Stimulated activated effector memory CD8-positive, alpha-beta T cell treated with anti-CD3 and anti-CD28 coated beads, Interleukin-12 subunit alpha, Interleukin-12 subunit beta, amount 100 ng/mL, for 72 hours (primary cell): ENCODE measurements around the gene RRM1.

ENCODE experiments used
- ATAC-seq: fragments of 150-1000 bp; cut with Tn5 transposase; 2 replicates; pipeline ENCODE4 v1.10.0; 2021
- DNase-seq, 2 donors: peaks; one replicate each; pipeline ENCODE4 v3.0.0; 2021 to 2022; ENCODE audit warnings: low spot score in 2 of 2
- H3K27ac Mint-ChIP-seq: one replicate; pipeline ENCODE4 v1.8.0; 2022; ENCODE audit warnings: mild to moderate bottlenecking, mixed read lengths
- H3K36me3 Mint-ChIP-seq: one replicate; pipeline ENCODE4 v1.8.0; 2022; ENCODE audit warnings: mild to moderate bottlenecking, mixed read lengths
- H3K4me1 Mint-ChIP-seq: one replicate; pipeline ENCODE4 v1.8.0; 2022; ENCODE audit warnings: mixed read lengths
- H3K4me3 Mint-ChIP-seq: one replicate; pipeline ENCODE4 v1.8.0; 2022; ENCODE audit warnings: mild to moderate bottlenecking, mixed read lengths
- H3K9me3 Mint-ChIP-seq: one replicate; pipeline ENCODE4 v1.8.0; 2022; ENCODE audit warnings: mixed read lengths

The RRM1 gene

DNA sequence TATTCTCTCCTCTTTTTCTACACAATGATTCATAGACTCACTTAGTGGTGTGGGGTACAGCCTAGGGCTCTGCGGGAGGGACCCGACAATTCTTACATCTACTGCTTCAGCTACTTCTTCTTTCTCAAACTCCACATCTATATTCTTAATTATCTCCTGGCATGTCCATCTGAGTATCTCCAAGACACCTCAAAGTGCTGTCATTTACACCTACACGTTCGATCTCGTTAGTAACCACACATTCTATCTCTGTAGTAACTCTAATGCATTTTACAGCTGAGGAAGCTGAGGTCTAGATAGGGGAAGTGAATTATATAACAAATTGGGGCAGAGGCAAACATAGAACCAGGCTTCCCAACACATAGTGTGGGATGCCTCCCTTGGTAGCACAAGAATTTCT, 27.7 kb upstream of the RRM1 start:
- H3K27ac Mint-ChIP-seq, result peak overlapping the region; percentile 80
- H3K9me3 Mint-ChIP-seq, result no peaks in the 10 kb centered on the region
- peak; percentile 59 for ATAC-seq
- no peak for DNase-seq
- no peak overlapping the region for H3K4me3 Mint-ChIP-seq
- peaks cover 8% of the 10 kb centered on the region for H3K36me3 Mint-ChIP-seq
- H3K4me1 Mint-ChIP-seq, result peaks cover 68% of the 10 kb centered on the region

- ATAC-seq (no peak), DNase-seq (no peak)
- peak overlapping the region; percentile 85 for H3K27ac Mint-ChIP-seq
- peaks cover 70% of the 10 kb centered on the region for H3K4me1 Mint-ChIP-seq
- H3K36me3 Mint-ChIP-seq, result peaks cover 10% of the 10 kb centered on the region
- H3K9me3 Mint-ChIP-seq, result no peaks in the 10 kb centered on the region
- no peak overlapping the region for H3K4me3 Mint-ChIP-seq
These were observed 25.6 kb upstream of the RRM1 start for GRCh38 chr11:4068962-4069361.

- Mint-ChIP-seq H3K9me3 (no peaks in the 10 kb centered on the region), H3K27ac (peak overlapping the region; percentile 85), H3K4me3 (no peak overlapping the region), H3K4me1 (peaks cover 48% of the 10 kb centered on the region), H3K36me3 (peaks cover 32% of the 10 kb centered on the region)
- no peak for ATAC-seq
- DNase-seq, result no peak
These were observed 23.3 kb upstream of the RRM1 start for GRCh38 chr11:4071325-4071724.

DNA sequence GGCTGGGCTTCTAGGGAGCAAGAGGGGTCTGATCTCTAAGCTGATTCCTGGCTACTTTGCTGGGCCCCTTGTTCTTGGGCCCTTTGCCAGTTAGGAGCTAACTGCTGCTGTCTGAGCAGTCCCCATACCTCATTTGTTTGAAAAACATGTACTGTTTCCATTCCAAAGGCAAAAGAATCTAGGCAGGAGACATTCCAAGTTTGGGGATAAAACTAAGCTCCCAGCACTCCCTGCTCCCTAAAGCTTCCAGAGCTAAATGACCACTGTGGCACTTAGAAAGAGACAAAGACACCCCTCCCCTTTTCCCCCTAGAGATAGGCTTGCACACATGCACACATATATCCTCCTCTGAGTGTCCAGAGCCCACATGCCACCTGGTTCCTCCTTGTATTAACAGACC, 22.7 kb upstream of the RRM1 start:
- no peak for DNase-seq
- no peaks in the 10 kb centered on the region for H3K9me3 Mint-ChIP-seq
- H3K4me3 Mint-ChIP-seq, result no peak overlapping the region
- H3K4me1 Mint-ChIP-seq, result peaks cover 42% of the 10 kb centered on the region
- H3K27ac Mint-ChIP-seq, result peak overlapping the region; percentile 58
- peaks cover 32% of the 10 kb centered on the region for H3K36me3 Mint-ChIP-seq
- ATAC-seq, result no peak

- H3K27ac Mint-ChIP-seq, result peak overlapping the region; percentile 58
- no peak overlapping the region for H3K4me3 Mint-ChIP-seq
- H3K9me3 Mint-ChIP-seq, result no peaks in the 10 kb centered on the region
- peaks cover 38% of the 10 kb centered on the region for H3K4me1 Mint-ChIP-seq
- DNase-seq (no peak), ATAC-seq (peak; percentile 79)
- peaks cover 32% of the 10 kb centered on the region for H3K36me3 Mint-ChIP-seq
These were observed 21.8 kb upstream of the RRM1 start for GRCh38 chr11:4072668-4073285.

DNA sequence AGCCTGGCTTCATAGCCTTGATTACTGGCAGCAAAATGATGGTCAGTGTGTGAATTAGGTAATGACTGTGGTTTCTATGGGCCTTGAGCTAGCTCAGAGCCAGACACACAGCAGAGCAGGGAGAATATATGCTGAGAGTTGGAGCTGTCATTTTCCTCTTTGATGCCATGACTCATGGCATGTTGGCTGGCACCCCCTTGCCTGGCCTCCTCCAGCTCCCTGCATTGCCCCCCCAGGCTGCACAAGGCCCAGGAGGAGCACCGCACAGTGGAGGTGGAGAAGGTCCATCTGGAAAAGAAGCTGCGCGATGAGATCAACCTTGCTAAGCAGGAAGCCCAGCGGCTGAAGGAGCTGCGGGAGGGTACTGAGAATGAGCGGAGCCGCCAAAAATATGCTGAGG, 20.3 kb upstream of the RRM1 start:
- DNase-seq (no peak), ATAC-seq (no peak)
- H3K36me3 Mint-ChIP-seq, result peaks cover 32% of the 10 kb centered on the region
- peaks cover 31% of the 10 kb centered on the region for H3K4me1 Mint-ChIP-seq
- H3K4me3 Mint-ChIP-seq, result no peak overlapping the region
- no peaks in the 10 kb centered on the region for H3K9me3 Mint-ChIP-seq
- H3K27ac Mint-ChIP-seq, result no peak overlapping the region

DNA sequence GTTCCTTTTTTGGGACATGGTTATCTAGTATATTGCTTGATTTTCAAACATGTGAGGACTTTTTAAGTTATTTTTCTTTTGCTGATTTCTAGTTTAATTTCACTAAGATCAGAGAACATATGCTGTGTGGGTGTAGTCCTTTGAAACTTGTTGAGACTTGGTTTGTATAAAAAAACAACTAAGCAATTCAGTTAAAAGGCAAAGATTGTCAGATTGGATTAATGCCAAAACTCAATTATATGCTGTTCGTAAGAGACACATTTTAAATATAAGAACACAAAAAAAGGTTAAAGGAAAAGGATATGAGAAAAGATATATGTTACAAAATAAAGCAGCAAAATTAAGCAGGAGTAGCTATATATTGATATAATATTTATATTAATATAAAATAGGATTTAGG, 17.8 kb upstream of the RRM1 start:
- H3K36me3 Mint-ChIP-seq, result peaks cover 47% of the 10 kb centered on the region
- no peak overlapping the region for H3K27ac Mint-ChIP-seq
- no peak for ATAC-seq
- no peak overlapping the region for H3K4me3 Mint-ChIP-seq
- DNase-seq, result no peak
- H3K4me1 Mint-ChIP-seq, result peaks cover 14% of the 10 kb centered on the region
- no peaks in the 10 kb centered on the region for H3K9me3 Mint-ChIP-seq

DNA sequence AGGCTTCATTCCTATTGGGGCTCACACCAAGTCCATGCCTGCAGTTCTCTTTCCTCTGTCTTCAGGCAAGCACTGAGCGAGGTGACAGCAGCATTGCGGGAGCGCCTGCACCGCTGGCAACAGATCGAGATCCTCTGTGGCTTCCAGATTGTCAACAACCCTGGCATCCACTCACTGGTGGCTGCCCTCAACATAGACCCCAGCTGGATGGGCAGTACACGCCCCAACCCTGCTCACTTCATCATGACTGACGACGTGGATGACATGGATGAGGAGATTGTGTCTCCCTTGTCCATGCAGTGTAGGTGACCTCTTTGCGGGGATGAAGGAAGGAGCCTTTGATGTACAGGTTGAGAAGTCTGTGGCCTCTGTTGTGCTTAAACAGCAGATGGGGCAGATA, 11.4 kb upstream of the RRM1 start:
- Mint-ChIP-seq H3K36me3 (peaks cover 55% of the 10 kb centered on the region), H3K9me3 (no peaks in the 10 kb centered on the region), H3K4me1 (peaks cover 17% of the 10 kb centered on the region), H3K27ac (peak overlapping the region; percentile 63), H3K4me3 (no peak overlapping the region)
- DNase-seq (no peak), ATAC-seq (no peak)

DNA sequence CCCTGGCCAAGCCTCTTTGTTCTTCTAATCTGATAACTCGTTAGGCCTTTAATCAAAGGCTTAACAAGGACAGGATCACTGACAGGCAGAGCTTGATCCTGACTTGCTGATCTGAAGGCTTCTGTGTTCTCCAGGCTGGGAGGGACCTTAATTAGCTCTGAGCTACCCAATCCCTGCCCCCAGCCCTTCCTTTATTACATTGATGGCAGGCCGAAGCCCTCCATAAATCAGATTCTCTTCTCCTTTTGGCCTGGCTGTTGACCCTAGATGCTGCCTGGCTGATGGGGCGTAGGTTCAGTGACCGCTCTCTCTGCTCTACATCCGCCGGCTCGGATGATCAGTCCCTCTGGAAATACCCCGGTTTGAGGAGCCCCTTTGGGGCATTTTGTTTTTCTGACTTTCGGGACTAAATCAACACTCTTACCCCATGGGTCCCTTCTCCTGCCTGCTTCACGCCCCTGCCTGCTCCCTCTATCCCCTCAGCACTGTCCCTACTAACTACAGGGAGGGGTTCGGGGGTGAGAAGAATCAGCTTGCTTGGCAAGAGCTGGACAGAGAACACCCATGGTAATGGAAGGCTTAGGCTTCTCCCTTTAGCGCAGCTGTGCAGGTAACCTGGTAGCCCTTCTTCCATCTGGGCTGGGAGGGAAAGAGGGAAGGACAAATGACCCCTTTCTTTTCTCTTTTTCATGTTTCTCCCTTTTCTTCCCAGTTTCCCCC, 10.0 kb upstream of the RRM1 start:
- peaks cover 22% of the 10 kb centered on the region for H3K4me1 Mint-ChIP-seq
- no peak overlapping the region for H3K4me3 Mint-ChIP-seq
- H3K36me3 Mint-ChIP-seq, result peaks cover 54% of the 10 kb centered on the region
- H3K9me3 Mint-ChIP-seq, result no peaks in the 10 kb centered on the region
- peak overlapping the region; percentile 70 for H3K27ac Mint-ChIP-seq
- DNase-seq (peak in 1 of 2 donors; percentile 37), ATAC-seq (no peak)

- ATAC-seq, result no peak
- H3K4me1 Mint-ChIP-seq, result peaks cover 32% of the 10 kb centered on the region
- no peak overlapping the region for H3K27ac Mint-ChIP-seq
- H3K4me3 Mint-ChIP-seq, result no peak overlapping the region
- H3K36me3 Mint-ChIP-seq, result peaks cover 44% of the 10 kb centered on the region
- DNase-seq, result no peak
- H3K9me3 Mint-ChIP-seq, result no peaks in the 10 kb centered on the region
These were observed 9.0 kb upstream of the RRM1 start for GRCh38 chr11:4085575-4085974.

DNA sequence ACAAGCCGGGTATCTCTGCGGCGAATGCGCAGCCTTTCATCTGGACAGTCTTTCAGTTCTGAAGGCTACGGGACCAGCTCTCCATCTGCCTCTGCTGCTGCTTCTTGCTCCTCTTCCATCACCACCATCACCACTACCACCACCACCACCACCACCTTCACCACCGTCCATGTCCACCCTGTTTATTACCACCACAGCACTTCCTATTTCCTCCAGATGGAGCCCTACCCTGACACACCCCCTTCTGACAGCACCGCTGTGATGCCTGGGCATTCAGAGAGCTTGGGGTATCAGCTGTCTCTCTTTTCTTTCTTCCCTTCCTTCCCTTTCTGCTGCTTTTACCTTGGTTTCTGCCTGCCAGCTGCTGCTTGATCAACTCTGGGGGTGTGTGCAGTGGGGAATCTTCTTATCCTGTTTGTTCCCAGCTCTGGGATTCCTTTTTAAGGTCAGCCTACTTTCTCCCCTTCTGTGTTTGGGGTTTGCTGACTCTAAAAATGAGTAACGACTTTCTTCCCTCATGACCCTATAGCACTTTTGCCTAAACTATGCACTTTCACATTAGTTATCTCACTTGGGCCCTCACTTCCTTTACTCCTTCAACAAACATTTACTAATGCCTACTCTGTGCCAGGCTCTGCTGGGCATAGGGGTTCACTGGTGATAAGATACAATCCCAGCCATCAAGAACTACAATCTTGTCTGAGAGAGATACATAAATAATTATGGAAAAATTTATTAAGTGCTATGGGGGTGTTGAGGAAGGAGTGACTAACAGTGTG, 7.8 kb upstream of the RRM1 start:
- Mint-ChIP-seq H3K27ac (peak overlapping the region; percentile 51), H3K4me1 (peaks cover 44% of the 10 kb centered on the region), H3K36me3 (peaks cover 39% of the 10 kb centered on the region), H3K4me3 (no peak overlapping the region), H3K9me3 (no peaks in the 10 kb centered on the region)
- ATAC-seq (peak; percentile 18), DNase-seq (peak in 1 of 2 donors; percentile 45)

GRCh38 chr11:4087551-4087950, 7.0 kb upstream of the RRM1 start:
- Mint-ChIP-seq H3K4me3 (no peak overlapping the region), H3K27ac (peak overlapping the region; percentile 51), H3K4me1 (peaks cover 52% of the 10 kb centered on the region), H3K9me3 (no peaks in the 10 kb centered on the region), H3K36me3 (peaks cover 44% of the 10 kb centered on the region)
- ATAC-seq (no peak), DNase-seq (peak in 1 of 2 donors; percentile 7)

DNA sequence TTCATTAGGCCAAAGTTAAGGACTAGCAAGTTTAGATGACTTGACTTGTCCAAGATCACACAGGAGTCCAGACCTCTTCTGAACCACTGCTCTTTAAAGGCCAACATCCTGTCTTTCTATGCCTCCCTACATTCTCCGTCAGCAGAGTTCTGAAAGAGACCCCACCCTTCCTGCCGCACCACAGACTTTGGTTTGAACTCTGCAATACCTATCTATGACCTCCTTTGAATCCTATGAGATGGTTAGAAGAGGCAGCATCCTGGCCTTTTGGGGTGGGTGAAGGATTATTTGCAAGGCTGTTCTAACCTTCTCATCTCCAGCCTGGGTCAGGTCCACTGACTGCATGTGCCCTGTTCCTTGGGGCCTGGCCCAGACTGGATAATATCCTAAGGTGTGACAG, 4.3 kb upstream of the RRM1 start:
- DNase-seq (peak in 1 of 2 donors; percentile 48), ATAC-seq (no peak)
- Mint-ChIP-seq H3K9me3 (no peaks in the 10 kb centered on the region), H3K4me3 (no peak overlapping the region), H3K4me1 (peaks cover 68% of the 10 kb centered on the region), H3K36me3 (peaks cover 45% of the 10 kb centered on the region), H3K27ac (peak overlapping the region; percentile 92)

DNA sequence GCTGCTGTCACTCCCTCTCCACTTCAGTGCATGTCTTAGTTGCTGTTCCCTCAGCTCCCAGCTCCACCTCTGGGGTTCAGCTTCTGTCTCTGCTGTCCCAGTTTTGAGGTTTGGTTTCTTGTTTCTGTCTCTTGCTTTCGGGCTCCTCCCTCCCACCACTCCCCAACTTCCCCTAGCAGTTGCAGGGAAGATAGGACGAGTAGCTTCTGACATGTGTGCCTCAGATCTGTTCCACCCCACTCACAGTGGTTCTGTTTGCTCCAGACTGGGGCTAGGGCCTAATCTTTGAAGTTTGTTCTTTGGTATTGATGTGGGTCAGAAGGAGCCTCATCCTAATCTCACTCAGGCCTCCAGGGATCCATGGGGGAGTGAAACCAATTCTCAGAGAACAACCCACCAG, 2.6 kb upstream of the RRM1 start:
- Mint-ChIP-seq H3K4me1 (peaks cover 67% of the 10 kb centered on the region), H3K9me3 (no peaks in the 10 kb centered on the region), H3K36me3 (peaks cover 51% of the 10 kb centered on the region), H3K4me3 (peak overlapping the region; percentile 27), H3K27ac (peak overlapping the region; percentile 92)
- no peak for DNase-seq
- ATAC-seq, result no peak

GRCh38 chr11:4093519-4094347, 866 bp upstream of the RRM1 start:
- no peak for ATAC-seq
- peak in 1 of 2 donors; percentile 45 for DNase-seq
- Mint-ChIP-seq H3K9me3 (no peaks in the 10 kb centered on the region), H3K36me3 (peaks cover 58% of the 10 kb centered on the region), H3K4me1 (peaks cover 61% of the 10 kb centered on the region), H3K27ac (peak overlapping the region; percentile 99), H3K4me3 (peak overlapping the region; percentile 98)
